ENCODE measurements around the gene ANKRD63.

DNA sequence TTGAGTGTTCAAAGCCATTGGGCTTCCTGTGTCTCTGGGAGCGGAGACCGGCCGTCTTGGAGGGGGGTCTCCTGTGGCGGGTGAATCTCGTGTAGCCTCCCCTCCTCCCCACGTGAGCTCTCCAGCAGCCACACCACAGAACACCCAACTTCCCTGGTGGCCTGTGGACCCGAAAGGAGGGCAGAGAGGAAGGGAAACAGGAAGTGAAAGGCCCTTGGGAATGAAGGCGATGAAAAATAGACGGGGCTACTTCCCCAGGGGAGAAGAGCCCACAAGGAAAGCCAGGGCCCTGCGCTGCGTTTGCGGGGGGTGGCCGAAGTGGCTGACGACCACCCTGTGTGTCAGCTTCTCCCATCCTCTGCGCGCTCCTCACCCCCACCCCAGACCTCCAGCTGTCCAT, 5.4 kb downstream of the ANKRD63 start:
- TF ChIP-seq CTCF (IDR thresholded peaks at IDR 0.05), result no peak
- TF ChIP-seq POLR2A (IDR thresholded peaks at IDR 0.05), result no peak
- TF ChIP-seq POLR2AphosphoS5 (IDR thresholded peaks at IDR 0.05), result no peak
